NT2/D1 (cell line): ENCODE data around the gene BPIFB4.

Experiments used
- DNase-seq: peaks from one replicate; pipeline ENCODE4 v3.0.0-alpha.2; 2011; ENCODE audit warnings: low read depth, low spot score
- H3K27me3 ChIP-seq: 2 replicates; pipeline ENCODE4 v1.6.0; 2011; ENCODE audit warnings: mild to moderate bottlenecking; ENCODE audit not compliant: insufficient read length, insufficient read depth
- H3K36me3 ChIP-seq: 2 replicates; pipeline ENCODE4 v1.6.1; 2011; ENCODE audit warnings: mild to moderate bottlenecking, low read length, mixed read lengths; ENCODE audit not compliant: insufficient read depth, insufficient read length
- H3K4me1 ChIP-seq: 2 replicates; pipeline ENCODE4 v1.5.1; 2011; ENCODE audit not compliant: insufficient read depth, insufficient read length
- H3K4me3 ChIP-seq: 2 replicates; pipeline ENCODE4 v1.5.1; 2011; ENCODE audit warnings: low read depth; ENCODE audit not compliant: insufficient read length
- H3K9ac ChIP-seq: 2 replicates; pipeline ENCODE4 v1.6.0; 2011; ENCODE audit warnings: low read depth; ENCODE audit not compliant: insufficient read length
- H3K9me3 ChIP-seq: 2 replicates; pipeline ENCODE4 v1.5.1; 2011; ENCODE audit warnings: mild to moderate bottlenecking, low read length; ENCODE audit not compliant: insufficient read depth
- SUZ12 ChIP-seq: IDR thresholded peaks from 2 replicates; pipeline ENCODE4 v1.6.1; 2011; ENCODE audit not compliant: insufficient read length, insufficient read depth; ENCODE audit errors: extremely low read depth
- YY1 ChIP-seq: IDR thresholded peaks from 2 replicates; pipeline ENCODE4 v1.6.1; 2011; ENCODE audit not compliant: insufficient read length, insufficient read depth
- ZNF274 ChIP-seq: IDR thresholded peaks from 2 replicates; pipeline ENCODE4 v1.6.1; 2011; ENCODE audit warnings: mild to moderate bottlenecking, low read depth, low read length

BPIFB4 gene

GRCh38 chr20:33124994-33125393 lies 45.6 kb downstream of the BPIFB4 start:
- DNase-seq = no peak
- Histone ChIP-seq H3K27me3 (no peaks in the 10 kb centered on the region), H3K4me1 (no peaks in the 10 kb centered on the region), H3K9me3 (peaks cover 4% of the 10 kb centered on the region; the same call in 1 of the 2 replicates), H3K36me3 (no peaks in the 10 kb centered on the region), H3K9ac (no peak overlapping the region), H3K4me3 (no peak overlapping the region)
- TF ChIP-seq SUZ12 (no peak), YY1 (no peak), ZNF274 (no peak)

- Histone ChIP-seq H3K9me3 (peaks cover 4% of the 10 kb centered on the region; the same call in 1 of the 2 replicates), H3K27me3 (no peaks in the 10 kb centered on the region), H3K4me1 (no peaks in the 10 kb centered on the region), H3K36me3 (no peaks in the 10 kb centered on the region), H3K4me3 (no peak overlapping the region), H3K9ac (no peak overlapping the region)
- TF ChIP-seq YY1 (no peak), SUZ12 (no peak), ZNF274 (no peak)
- DNase-seq = no peak
Observed at GRCh38 chr20:33125983-33126382, 46.5 kb downstream of the BPIFB4 start.

DNA sequence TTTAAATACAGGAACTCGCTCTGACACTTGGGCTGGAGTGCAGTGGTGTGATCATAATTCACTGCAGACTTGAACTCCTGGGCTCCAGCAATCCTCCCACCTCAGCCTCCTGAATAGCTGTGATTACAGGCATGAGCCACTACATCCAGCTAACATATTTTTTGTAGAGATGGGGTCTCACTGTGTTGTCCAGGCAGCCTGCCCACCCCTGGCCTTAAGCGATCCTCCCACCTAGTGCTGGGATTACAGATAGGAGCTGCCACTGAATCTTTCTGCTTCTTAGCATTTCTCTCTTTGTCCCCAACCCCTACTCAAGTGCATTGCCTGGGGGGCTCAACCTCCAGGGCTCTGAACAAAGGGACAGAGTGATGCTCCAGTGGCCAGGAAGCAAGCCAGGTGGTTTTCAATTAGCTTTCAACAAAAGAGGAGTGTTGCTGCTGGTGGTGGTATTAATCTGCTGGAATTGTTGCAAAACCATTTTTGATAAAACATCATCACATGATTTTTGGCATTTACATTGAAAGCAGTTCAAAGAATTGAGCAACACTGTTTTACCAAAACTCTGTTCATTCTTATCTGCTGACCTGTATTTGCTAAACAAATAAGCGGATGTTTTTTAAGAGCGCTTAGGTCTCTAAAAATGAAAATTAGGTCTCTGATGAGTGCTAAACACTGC lies 48.1 kb downstream of the BPIFB4 start:
- no peak for TF ChIP-seq ZNF274
- TF ChIP-seq YY1 = no peak
- Histone ChIP-seq H3K27me3 (no peaks in the 10 kb centered on the region), H3K36me3 (no peaks in the 10 kb centered on the region), H3K9ac (no peak overlapping the region), H3K4me3 (no peak overlapping the region), H3K9me3 (no peaks in the 10 kb centered on the region), H3K4me1 (no peaks in the 10 kb centered on the region)
- no peak for DNase-seq

GRCh38 chr20:33130568-33131061 lies 51.2 kb downstream of the BPIFB4 start:
- Histone ChIP-seq H3K4me3 (no peak overlapping the region), H3K4me1 (no peaks in the 10 kb centered on the region), H3K36me3 (no peaks in the 10 kb centered on the region), H3K27me3 (no peaks in the 10 kb centered on the region), H3K9me3 (no peaks in the 10 kb centered on the region), H3K9ac (no peak overlapping the region)
- no peak for TF ChIP-seq YY1
- no peak for TF ChIP-seq ZNF274
- TF ChIP-seq SUZ12 = no peak
- no peak for DNase-seq

DNA sequence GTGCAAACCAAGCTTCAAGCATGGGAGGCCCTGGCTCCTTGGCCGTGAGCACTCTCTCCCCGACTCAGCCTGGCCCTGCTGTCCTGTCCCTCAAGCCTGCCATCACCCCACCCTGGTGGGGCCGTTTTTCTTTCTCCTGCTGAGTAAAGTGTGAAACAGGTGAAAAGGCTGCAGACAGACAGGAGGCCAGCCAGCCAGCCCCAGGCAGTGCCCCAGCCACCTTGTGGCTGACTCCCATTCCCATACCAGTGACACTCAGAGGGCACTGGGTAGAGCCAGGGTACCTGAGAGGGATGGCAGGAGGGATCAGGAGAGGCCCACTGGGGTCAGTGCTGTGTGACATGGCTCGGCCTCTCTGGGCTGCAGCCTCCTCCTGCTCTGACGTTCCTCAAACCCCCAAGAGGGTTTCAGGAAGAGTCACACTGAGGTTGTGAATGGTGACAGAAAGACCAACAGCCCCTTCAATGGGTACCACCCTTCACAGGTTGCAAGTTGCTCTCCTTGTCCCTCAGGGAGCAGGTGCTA lies 52.6 kb downstream of the BPIFB4 start:
- Histone ChIP-seq H3K9me3 (no peaks in the 10 kb centered on the region), H3K9ac (no peak overlapping the region), H3K4me3 (no peak overlapping the region), H3K4me1 (no peaks in the 10 kb centered on the region), H3K36me3 (no peaks in the 10 kb centered on the region), H3K27me3 (no peaks in the 10 kb centered on the region)
- TF ChIP-seq ZNF274 (no peak), YY1 (no peak), SUZ12 (no peak)
- DNase-seq = no peak

DNA sequence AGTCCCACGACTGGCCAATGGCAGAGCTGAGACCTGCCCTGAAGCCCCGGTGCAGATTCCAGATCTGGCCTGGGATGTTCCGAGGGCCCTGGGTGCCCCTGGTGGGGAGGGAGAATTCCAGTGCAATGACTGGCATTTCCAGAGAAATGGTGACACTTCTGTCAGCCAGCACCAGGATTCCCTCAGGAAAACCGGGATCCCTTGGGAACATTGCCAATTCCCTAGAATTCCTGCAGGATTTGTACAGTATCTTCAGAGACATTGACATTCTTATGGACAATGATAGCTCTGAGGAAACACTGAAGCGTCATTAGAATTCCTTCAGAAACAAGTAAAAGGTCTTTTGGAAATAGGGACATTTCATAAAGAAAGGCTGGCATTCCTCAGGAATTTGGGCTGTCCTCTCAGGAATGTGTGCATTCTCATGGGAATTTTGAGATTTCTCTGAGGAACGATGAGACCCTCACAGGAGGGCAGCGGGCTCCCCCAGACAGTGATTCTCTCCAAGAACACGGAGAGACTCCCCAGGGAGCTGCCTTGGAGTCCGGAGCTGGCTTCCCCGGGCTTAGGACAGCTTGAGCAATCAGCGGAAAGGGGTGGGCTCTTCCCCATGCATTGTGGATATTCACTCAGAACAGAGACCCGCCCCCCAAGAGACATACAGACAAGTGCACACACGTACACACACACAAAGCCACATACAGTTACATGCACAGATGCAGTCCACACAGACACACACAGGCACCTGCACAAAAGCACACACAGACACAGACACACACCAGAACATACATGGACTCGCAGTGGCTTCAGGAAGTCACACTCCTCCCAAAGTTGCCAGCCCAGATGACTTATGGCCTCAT lies 53.3 kb downstream of the BPIFB4 start:
- peak; percentile 2 for DNase-seq

DNA sequence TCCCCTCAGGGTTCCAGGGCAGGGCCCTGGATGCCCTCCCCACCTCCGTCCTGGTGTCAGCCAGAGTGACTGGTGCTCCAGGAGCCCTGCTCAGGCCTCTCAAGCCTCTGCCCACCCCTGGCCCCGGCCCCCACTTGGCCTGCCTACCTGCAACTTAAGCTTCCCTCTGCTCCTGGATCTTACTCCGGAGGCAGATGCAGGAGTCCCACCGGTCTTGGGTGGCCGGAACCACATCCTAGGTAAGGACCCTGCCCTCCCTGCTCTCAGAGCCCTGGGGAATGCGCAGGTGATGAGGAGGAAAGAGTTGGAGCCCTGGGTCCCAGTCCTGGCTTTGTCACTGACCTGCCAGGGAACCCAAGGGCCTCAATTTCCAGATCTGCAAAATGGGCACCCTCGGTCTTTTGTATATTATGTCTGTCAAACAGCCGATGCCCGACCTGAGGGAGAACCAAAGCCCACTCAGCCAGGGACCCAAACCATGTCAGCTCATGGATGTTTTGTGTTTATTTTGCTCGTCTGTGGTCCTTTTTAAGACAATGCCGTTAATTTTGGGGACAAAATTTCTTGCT lies 54.0 kb downstream of the BPIFB4 start:
- H3K4me1 ChIP-seq = no peaks in the 10 kb centered on the region
- H3K4me3 ChIP-seq = no peak overlapping the region
- H3K9ac ChIP-seq = peak overlapping the region; percentile 33
- no peaks in the 10 kb centered on the region for H3K9me3 ChIP-seq
- no peak for DNase-seq
- no peaks in the 10 kb centered on the region for H3K36me3 ChIP-seq
- H3K27me3 ChIP-seq = no peaks in the 10 kb centered on the region
- no peak for TF ChIP-seq YY1

More for the DNA sequence above, 53.3 kb downstream of the BPIFB4 start:
- Histone ChIP-seq H3K4me1 (no peaks in the 10 kb centered on the region), H3K9me3 (no peaks in the 10 kb centered on the region), H3K4me3 (no peak overlapping the region), H3K9ac (peak overlapping the region; percentile 33), H3K36me3 (no peaks in the 10 kb centered on the region), H3K27me3 (no peaks in the 10 kb centered on the region)
- TF ChIP-seq SUZ12 = no peak
- no peak for TF ChIP-seq ZNF274
